Activated CD4-positive, CD25-positive, alpha-beta regulatory T cell treated with anti-CD3 and anti-CD28 coated beads, Interleukin-2, amount 50 U/mL, for 24 hours (primary cell): ENCODE results near the gene GGN.
"Not testable (repeated sequence)": the region's sequence is repeated elsewhere in the genome, so short reads cannot be mapped to it uniquely, and the experiment has no call there.

ENCODE experiments used
- ATAC-seq, 2 donors: fragments of 150-1000 bp; cut with Tn5 transposase; one replicate each; pipeline ENCODE4 v1.10.0; 2021; ENCODE audit warnings: mild to moderate bottlenecking in 1 of 2, moderate library complexity in 1 of 2

Gene GGN

DNA sequence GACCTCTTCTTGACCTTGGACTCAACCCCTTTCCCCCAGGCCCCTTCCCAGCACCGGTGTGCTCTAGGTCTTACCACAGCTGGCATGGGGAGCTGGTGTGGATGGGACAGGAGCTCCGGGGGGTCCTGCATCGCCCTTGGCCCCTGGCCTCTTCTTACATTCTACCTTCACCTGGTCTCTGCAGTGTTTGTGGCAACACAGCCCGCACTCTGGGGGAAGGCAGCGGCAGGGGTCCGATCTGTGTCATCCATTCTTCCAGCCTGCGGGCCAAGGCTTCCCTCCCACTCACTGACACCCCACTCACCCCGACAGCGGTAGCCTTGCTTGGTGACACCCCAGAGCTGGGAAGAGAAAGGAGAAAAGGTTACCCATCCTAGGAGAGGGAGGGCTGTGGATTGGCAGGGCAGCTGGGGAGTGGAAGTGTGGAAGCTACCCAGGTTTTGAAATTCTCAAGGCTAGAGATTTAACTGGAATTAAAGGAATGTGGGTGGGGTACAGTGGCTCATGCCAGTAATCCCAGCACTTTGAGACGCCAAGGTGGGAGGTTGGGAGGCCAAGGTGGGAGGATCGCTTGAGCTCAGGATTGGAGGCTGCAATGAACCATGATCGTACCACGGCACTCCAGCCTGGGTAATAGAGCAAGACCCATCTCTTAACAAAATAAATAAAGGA is 23.3 kb upstream of the GGN start:
- ATAC-seq: no peak

DNA sequence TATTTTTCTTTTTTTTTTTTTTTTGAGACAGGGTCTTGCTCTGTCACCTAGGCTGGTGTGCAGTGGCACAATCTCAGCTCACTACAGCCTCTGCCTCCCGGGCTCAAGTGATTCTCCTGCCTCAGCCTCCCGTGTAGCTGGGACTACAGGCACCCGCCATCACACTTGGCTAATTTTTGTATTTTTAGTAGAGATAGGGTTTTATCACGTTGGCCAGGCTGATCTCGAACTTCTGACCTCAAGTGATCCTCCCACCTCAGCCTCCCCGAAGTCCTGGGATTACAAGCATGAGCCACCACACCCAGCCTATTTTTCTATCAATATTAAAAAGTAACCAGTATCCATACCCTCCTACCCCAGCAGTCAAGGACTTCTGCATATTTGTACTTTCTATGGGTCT is 22.6 kb upstream of the GGN start:
- not testable (repeated sequence) for ATAC-seq

DNA sequence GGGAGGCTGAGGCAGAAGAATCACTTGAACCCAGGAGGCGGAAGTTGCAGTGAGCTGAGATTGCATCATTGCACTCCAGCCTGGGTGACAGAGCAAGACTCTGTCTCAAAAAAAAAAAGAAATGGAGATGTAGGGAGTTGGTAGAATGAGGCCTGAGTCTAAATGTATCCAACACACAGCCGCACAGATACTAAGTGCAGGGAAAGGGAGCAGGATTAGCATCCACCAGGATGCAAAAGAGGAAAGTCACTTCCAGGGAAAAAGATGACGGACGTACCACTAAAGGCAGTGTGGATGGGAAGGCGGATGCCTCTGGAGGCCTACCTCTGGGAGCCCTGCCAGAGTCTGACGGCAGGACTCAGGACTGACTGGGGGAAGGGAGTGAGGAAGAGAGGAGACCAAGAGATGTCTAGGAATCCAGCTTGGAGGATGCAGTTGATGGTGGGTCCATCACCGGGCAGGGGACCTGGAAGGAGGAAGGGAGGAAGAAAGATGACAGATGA is 21.8 kb upstream of the GGN start:
- ATAC-seq: no peak

DNA sequence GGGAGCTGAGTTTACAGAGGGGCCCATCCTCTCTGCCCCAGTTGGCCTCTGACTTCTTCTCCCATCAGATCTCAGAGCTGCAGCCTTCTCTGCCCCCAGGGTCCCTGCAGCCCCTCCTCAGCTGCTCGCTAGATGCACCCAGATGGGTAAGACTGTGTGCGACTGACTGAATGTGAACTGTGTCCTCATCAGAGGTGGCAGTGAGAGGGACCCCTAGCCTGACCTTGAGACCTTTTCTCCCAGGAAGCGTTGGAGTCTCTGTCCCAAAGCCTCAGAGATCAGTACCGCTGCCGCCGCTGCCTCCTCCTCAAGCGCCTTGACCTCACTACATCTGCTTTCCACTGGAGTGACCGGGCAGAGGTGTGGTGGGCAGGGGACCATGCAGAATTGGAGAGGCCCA is 17.4 kb upstream of the GGN start:
- no peak for ATAC-seq

DNA sequence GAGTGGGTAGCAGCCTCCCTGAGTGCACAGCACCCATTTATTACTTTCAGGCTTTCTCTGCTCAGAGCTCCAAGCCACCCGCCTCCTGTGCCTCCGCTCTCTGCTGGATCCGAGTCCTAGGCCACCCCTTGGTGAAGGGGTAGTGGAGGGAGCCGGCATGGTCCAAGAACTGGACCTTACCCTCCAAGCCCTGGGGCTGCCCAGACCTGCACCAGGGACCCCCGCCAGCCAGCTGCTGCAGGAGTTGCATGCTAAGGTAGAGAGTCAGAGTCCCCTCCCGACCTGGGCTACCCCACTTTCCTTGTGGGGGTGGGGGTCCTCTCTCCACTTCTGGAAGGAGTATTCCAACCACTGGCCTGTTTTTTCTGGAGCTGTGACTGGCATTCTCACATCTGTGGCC is 17.0 kb upstream of the GGN start:
- ATAC-seq: no peak

DNA sequence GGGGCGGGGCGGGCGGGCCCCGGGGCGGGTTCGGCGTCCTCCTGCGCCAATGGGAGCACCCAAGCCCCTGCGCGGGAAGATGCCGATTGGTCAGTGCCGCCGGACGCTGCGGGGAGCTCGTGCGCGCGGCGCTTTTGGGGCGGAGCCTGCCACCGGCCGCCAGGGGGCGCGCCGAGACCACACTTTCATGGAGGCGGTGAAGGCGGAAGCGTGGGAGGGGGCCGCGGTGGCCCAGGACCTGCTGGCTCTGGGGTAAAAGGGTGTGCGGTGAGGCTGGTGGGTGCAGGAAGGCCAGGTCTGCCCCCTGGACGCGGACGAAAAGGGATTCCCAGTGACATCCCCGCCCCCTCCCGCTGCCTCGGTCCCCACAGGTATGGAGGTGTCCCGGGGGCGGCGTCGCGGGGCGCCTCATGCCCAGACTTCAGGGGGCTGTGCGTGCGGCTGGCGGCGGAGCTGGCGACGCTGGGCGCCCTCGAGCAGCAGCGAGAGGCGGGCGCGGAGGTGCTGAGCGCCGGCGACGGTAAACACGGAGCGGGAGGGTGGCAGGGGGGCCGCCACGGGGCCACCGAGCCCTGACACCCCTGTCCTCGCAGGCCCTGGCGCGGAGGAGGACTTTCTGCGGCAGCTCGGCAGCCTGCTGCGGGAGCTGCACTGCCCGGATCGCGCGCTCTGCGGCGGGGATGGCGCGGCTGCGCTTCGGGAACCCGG is 15.3 kb upstream of the GGN start, which contains the start of gene FAM98C:
Gene FAM98C (plus strand): TSS at position 127 of the 708 bp plus-strand sequence. CDS start 61 bp downstream, at position 188.
- ATAC-seq: peak; percentile 98

DNA sequence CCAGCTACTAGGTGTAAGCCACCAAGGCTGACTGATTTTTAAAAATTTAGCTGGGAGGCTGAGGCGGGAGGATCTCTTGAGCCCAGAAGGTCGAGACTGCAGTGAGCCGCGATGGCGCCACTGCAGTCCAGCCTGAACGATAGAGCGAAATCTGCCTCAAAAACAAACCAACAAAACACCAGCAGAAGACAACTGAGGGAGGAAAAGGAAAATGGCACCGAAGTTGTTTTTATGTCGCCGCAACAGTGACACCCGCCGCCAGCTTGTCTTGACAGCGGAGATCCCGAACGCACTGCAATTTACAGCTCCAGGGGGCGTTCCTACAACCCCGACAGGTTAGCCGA is 14.8 kb upstream of the GGN start:
- ATAC-seq: no peak

DNA sequence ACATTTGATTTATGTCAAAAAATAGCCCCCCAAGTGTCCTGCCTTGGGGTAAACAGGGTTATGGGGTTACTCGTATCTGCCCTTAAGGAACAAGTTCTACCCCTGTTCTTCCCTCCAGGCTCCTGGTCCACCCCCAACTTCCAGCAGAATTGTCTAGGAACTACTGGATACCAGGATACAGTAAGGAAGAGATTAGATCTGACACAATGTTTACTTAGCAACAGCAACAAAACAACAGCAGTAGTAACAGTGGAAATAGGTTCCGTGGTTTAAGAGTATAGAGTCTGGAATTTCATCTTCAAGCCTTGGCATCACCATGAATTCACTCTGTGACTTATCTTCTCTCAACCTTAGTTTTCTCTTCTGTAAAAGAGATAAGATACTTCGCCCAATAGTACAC is 13.3 kb upstream of the GGN start:
- no peak for ATAC-seq

DNA sequence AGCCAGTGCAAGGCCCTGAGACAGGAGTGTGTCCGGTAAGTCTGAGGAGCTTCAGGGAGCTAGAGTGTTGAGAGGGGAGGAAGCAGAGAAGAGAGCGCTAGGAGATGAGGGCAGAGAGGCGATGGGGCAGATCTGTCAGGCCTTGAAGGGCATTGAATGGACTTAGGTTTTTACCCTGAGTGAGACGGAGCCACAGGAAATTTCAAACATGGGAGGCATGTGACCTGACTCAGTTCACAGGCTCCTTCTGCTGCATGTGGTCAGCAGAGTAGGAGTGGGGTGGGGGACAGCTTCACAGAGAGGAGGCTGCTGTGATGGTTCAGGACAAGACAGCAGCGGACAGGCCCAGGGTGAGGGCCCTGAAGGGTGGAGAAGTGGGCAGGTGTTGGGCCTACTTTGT is 12.5 kb upstream of the GGN start:
- no peak for ATAC-seq

DNA sequence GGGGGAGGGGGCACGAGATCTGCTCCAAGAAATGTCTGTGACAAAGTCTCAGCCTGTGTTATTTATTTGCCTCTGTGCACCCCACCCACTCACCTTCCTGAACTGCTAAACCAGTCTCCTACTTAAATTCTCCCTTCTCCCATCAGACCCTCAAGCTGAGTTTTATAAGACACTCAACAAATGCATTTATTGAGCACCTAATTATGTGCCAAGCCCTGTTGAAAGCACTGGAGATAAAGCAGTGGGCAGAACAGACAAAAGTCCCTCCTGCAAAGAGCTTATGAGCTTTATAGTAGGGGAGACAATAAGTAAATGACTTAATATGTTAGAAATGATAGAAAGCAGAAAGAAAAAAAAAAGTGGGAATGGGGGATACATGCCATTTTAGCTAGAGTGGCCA is 11.7 kb upstream of the GGN start:
- no peak for ATAC-seq

DNA sequence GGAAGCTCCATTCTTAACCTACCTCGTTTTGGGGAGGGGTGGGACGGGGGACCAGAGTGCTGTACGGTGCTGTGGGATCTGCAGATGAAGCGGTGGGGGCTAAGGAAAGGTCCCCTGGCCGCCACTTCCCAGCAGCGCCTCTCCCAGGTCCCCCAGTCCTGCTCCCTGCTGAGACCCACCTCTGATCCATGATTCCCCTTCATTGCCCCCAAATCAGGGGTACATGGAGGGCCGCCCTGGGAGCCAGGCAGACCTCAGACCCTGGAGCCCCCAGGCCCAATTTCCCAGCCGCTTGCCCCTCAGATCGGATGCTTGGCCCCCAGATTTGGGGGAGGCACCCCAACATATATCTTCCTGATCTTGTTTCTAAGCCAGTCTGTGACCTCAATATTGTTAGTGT is 11.2 kb upstream of the GGN start:
- ATAC-seq: no peak

DNA sequence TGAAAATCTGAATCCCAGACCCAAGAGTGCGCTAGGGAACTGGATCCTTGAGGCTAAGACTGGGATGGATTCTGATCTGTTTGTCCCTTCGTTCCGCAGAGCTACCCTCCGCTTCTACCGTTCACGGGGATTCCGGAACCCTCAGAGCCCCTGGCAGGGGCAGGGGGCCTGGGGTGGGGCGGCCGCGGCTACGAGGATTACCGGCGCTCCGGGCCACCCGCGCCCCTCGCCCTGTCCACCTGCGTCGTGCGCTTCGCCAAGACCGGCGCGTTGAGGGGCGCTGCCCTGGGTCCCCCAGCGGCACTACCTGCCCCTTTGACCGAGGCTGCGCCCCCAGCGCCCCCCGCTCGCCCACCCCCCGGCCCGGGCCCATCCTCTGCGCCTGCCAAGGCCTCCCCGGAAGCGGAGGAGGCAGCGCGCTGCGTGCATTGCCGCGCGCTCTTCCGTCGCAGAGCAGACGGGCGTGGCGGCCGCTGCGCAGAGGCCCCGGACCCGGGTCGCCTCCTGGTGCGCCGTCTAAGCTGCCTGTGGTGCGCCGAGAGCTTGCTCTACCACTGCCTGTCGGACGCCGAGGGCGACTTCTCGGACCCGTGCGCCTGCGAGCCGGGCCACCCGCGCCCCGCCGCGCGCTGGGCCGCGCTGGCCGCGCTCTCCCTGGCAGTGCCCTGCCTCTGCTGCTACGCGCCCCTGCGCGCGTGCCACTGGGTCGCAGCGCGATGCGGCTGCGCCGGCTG is 7.7 kb upstream of the GGN start:
- peak; percentile 80 to 82 for ATAC-seq

DNA sequence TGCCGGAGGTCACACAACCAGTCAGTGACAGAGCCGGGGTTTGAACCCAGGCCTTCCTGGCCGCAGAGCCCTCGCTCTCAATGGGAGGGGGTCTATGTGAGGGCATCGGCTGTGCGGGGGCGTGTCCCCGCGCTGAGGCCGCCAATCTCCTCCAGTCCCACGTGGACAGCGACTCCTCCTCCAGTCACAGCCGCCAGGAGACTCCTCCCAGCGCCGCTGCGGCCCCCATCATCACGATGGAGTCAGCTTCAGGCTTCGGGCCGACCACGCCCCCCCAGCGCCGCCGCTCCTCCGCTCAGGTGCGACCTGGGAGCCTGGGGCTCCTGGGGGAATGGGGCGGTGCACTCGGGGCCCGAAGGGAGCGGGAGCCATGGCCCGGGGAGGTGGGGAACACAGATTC is 6.7 kb upstream of the GGN start:
- peak; percentile 69 to 73 for ATAC-seq

DNA sequence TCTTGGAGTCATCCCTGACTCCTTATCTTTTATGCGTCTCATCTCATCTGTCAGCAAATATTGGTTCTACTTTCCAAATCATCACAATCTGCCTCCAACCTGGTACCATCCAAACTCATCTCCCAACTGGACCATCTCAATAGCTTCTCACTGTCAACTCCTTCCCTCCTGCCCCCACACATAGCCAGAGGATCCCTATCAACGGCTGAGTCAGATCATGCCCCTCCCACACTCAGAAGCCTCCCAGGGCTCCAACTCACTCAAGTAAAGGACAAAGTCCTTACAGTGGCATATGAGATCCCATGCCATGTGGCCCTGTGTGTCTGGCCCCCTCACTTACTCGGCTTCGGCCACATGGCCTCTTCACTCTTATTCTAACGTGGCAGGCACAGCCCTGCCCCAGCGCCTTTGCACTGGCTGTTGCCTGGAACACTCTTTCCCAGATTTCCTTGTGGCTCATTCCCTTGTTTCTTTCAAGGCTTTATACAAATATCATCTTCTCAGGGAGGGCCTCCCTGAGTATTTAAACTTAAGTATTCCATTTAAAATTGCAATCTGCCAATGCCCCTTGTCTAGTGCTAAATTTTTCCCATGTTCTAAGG is 5.0 kb upstream of the GGN start:
- ATAC-seq: no peak

DNA sequence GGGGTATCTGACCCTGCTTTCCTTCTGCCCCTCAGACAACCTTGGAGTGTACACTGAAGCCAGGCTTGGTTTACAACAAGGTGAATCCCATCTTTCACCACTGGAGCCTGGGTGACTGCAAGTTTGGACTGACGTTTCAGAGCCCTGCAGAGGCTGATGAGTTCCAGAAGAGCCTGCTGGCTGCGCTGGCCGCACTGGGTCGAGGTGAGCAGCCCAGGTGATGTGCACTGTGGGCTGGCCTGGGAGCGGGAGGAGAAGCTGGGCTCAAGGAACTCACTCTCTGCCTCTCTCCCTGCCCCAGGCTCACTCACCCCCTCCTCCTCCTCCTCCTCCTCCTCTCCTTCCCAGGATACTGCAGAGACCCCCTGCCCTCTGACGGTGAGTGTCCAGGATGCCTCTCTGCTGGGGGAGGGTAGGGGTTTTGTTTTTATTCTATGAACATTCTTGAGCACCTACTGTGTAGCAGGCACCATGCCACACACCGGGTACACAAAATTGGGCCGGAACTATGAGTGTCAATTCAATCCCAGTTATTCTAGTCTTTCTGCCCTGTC is 4.2 kb upstream of the GGN start:
- no peak for ATAC-seq

DNA sequence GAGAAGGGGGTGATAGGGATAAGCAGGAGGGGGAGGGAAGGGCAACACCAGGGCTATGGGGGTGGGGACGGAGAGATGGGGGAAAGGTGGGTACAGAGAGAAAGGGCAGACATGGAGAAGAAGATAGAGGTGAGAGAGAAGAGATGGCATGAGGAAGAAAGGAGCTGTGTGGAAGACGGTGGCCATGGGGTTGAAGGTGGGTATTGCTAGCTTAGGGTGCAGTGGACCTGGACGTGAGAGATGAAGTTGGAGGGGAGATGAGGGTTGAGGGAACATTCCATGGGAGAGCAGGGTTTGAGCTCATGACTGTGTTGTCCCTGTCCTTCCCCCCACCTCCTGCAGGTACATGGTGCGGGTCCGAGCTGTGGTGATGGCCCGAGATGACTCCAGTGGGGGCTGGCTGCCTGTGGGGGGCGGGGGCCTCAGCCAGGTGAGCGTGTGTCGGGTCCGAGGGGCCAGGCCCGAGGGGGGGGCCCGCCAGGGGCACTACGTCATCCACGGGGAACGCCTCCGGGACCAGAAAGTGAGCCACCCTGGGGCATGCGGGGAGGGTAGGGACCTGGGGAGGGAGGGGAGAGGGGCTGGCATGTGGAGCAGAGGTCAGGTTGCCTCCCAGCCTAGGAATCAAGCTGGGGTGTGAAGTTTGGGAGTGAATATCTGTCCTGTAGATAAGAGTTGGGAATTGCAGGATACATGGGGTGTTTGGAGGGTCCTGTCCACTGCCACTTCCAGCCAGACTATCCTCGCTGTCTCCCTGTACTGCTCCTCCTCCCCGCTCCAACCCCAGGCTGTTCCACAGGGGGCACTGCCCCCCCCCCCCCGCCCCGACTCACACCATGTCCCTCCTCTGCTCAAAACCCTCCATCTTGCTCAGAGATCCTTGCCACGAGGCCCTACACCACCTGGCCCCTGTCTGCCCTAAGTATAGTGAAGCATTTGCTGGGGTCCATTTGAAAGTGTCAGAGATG is 2.4 kb upstream of the GGN start:
- ATAC-seq: no peak

DNA sequence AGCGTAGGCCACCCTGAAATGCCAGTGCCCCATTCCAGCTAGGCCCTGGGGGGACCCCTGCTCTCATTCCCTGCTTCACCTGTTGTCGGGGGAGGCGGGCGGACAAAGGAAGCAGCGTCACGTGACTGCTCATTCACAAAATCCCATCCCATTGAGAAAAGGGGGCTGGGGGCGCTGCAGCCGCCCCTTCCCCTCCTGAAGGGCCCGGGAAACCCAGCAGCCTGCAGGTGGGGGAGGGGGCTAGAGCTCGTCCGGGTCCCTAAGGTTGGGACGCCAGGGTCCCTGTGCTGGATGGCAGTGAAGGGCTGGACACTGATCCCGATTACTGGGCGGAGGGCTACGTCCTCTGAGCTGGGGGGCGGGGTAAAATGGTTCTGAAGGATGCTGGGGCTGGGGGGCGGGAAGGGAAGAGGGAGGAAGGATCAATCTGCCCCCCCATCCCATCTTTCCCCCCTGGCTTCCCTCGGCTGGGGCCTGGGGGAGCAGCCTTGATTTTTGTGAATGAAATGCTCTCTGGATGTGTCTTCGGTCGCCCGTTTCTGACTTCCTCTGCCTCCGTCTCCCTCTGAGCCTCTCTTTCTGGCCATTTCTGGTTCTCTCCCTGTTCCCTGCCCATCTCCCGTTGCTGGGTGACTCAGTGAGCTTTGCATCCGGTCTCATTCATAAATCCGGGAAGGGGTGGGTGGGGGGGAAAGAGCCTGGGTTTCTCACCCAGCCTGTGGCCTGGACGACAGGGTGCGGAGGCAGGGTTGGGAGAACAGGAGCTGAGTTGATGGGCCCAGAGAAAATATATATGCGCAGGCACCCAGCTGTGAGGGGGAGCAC is 1.5 kb upstream of the GGN start:
- ATAC-seq: no peak

DNA sequence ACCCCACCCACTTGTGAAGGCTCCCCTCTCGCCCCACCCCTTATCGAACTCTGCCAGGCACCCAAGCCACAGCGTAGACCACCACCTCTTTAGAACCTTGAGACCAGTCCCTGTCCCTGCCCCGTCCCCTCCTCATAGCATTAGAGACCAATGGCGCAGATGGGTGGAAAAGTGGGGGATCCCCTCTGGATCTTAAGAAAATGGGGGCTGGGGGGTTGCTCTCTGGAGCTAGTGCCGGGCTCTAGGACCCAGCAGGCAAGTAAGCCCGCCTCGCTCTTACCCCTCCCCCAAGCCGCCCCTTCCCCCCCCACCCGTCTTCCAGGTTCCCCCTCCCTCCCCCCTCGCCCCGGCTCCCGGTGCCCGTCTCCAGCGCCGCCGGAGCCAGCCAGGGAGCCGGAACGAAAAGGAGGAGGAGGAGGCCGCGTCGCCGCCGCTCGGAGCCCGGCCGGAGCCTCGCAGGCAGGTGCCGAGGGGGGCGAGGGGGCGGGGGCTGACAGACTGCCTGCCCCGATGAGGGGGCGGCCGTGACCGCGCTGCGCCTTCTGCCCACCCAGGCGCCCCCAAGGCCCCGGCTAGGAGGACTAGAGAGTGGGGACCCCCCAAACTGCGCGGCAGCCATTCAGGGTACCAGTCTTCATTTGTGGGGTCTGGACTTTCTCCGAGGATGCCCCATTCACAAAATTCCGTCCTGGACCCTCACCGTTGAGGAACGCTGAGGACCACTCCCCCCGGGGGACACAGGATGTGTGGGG is 691 bp upstream of the GGN start, which contains the start of gene SPRED3:
Gene SPRED3 (plus strand): TSS at position 349 of the 752 bp plus-strand sequence. CDS start 1,606 bp downstream, outside the sequence.
- ATAC-seq: peak in 1 of 2 donors; percentile 1

DNA sequence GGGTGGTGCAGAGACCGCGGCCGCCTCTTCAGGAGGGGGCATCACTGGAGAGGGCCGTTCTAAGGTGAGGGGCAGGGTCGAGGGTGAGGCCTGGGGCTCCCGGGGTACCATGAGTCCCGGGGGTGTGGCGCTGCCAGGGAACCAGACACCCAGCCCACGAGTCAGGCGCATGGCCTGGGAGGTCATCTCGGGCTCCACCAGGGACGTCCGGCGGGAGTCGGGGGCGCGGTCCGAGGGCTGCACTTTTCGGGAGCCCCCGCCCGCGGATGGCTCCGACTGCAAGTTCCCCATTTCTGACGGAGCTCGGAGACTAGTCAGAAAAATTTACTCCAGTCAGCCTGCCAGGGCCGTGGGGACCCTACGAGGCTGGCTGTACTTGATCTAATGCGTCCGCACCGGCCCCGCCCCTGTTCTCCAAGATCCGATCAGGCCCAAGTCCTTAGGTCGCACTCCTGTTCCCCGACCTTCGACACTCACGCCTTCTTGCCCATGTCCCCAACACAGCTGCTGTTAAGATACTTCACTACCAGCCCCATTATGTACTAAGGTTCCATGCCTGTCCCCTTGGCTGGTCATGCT is 774 bp downstream of the GGN start:
- ATAC-seq: peak in 1 of 2 donors; percentile 3
